HG03565 (cell line): ENCODE measurements around the gene CLMN.
A peak's percentile ranks its signal among the peaks of the same experiment; 100 is the strongest.
"Not testable (repeated sequence)": the region's sequence is repeated elsewhere in the genome, so short reads cannot be mapped to it uniquely, and the experiment has no call there.

Source experiments
- ATAC-seq: cut with Tn5 transposase; IDR thresholded peaks from one replicate; pipeline ENCODE4 v1.9.1; 2021; ENCODE audit warnings: mild to moderate bottlenecking, moderate library complexity; ENCODE audit not compliant: unreplicated experiment

Gene CLMN

GRCh38 chr14:95180966-95181741 lies 138.6 kb downstream of the CLMN start:
- ATAC-seq: no peak

GRCh38 chr14:95175670-95176069 lies 144.0 kb downstream of the CLMN start:
- ATAC-seq: not testable (repeated sequence)

GRCh38 chr14:95174184-95174792 lies 145.4 kb downstream of the CLMN start:
- no peak for ATAC-seq

GRCh38 chr14:95173518-95173917 lies 146.2 kb downstream of the CLMN start:
- ATAC-seq: no peak

DNA sequence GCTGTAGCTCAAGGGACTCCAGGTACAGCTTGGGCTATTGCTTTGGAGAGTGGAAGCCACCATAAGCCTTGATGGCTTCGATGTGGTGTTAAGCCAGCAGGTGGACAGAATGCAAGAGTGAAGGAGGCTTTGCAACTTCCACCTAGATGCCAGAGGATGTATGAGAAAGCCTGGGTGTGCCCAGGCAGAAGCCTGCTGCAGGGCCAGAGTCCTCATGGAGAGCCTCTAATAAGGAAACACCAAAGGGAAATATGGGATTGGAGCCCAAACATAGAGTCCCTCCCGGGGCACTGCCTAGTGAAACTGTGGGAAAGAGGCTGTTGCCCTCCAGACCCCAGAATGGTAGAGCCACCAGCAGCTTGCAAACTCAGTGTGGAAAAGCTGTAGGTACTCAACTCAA lies 152.5 kb downstream of the CLMN start:
- no peak for ATAC-seq

- ATAC-seq: no peak
These were observed 154.2 kb downstream of the CLMN start for GRCh38 chr14:95165517-95165916.

- ATAC-seq: no peak
These were observed 155.2 kb downstream of the CLMN start for GRCh38 chr14:95164506-95164905.

GRCh38 chr14:95163666-95164065 lies 156.0 kb downstream of the CLMN start:
- ATAC-seq: no peak

DNA sequence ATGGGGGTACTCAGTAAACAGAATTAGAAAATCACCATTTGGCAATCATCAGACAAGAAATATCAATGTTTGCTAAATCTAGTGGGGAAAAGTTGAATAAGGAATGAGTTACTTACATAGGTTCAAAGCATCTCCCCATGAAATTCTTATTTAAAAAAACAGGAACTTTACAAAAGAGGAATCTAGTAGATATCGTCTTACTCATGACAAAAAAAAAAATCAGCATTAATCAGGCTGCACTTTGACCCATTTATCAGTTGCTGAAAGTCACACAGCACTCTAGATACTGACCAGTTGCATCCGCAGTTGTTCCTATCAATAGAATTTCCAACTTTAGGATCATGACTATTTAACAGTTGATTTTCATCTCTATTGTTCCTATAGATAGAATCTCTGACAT lies 156.6 kb downstream of the CLMN start:
- ATAC-seq: no peak

DNA sequence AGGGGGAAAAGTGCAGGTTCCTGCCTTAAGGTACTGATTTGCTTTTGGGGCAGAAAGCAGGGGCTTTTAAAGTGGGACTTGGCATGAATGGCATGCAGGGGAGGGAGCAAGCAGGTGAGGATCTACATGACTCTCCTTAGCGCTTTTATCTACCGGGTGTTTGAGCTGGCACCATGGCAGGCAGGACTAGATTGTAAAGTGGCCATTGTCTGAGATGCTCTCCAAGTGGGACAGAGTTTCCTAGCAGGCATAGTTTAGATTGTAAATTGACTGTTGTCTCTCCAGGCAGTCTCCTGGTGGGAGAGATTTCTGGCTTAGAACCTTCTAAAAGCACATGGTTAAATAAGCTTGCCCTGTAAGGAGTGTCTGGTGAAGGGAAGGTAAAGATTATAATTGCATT lies 157.1 kb downstream of the CLMN start:
- ATAC-seq: no peak

DNA sequence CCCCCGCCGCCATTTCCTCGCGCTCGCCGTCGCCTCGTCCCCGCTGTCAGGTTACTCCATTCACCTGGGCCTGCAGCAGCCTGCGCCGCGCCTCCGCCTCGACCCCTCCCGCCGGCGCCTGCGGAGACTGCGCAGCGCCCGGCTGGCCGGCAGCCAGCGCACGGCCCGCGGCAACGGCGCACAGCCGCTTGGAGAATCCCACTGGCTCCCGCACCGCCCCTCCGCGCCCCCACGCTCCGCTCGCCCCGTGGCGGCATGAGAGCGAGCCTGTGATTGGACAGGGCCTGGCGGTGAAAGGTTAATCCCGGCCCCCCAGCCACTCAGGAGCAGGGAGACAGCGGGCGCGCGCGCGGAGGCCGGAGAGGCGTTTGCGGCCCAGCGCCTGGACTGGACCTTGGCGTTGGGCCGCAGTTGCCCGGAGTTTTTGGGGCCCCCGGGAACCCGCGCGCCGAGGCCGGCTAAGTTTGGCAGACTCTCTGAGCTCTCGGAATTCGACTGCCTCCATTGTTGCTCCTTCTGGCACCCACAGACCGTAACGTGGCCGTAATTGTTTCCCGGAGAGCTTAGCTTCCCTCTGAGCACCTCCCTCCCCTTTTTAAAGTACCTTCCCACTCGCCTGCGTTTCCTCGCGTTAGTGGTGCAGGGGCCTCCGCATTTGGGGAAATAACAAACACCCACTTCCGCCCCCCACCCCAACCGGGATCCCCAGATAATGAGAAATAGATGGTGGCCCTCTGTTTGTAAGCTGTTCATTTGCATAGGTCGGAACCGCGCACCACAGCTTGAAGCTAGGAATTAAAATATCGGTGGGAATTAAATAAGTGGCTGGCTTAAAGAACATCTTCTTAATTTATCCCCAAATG lies 162.2 kb downstream of the CLMN start, which contains the start of gene DICER1:
DICER1 (minus strand) TSS at position 203 of the 863 bp plus-strand sequence. CDS start 24,071 bp downstream, outside the sequence.
- ATAC-seq: peak; percentile 77

DNA sequence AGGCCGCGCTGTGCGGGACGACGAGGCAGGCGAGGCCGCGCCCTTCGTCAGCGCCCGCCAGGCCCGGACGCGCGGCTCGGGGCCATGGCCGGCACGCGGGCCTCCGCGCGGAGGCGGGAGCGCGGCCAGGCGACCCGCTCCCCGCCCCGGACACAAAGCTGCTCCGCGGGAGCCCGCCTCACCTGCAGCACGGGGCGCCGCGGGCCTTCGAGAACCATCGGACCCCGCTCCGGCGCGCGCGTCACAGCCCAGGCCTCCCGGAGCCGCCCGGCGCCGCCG lies 162.7 kb downstream of the CLMN start:
- peak; percentile 30 for ATAC-seq

- peak; percentile 18 for ATAC-seq
These were observed 163.3 kb downstream of the CLMN start for GRCh38 chr14:95156161-95157047.

DNA sequence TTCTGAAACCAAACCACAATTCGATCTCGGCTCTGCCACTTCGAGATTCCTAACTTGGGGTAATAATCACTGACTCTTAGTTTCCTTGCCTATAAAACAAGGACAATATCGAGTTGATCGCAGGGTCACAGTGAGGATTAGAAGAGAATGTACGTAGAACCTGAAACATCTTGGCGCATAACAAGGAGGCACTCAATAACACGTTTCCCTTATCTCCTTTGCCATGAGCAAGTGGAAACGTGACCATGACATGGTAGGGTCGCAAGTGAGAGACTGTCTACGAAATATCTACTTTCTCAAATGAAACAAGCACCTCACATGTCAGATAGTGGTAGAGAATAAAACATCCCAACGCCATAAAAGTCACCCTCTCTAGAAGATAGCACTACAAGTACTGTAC lies 164.7 kb downstream of the CLMN start:
- ATAC-seq: no peak

- ATAC-seq: no peak
These were observed 165.8 kb downstream of the CLMN start for GRCh38 chr14:95153866-95154265.

- no peak for ATAC-seq
These were observed 168.1 kb downstream of the CLMN start for GRCh38 chr14:95151561-95151960.

DNA sequence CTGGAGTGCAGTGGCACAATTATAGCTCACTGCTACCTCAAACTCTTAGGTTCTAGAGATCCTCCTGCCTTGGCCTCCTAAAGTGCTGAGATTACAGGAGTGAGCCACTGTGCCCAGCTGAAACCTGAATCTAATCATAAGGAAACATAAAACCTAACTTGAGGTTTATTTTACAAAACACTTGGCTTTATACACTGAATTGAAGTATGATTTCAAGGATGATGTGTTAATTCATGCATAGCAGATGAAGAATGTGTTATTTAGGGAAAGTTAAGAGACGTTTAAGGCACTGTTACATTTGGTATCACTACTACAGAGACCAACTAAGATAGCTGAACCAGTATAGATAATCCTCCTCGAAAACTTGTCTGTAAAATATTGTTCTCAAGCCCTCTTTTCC lies 168.8 kb downstream of the CLMN start:
- no peak for ATAC-seq

DNA sequence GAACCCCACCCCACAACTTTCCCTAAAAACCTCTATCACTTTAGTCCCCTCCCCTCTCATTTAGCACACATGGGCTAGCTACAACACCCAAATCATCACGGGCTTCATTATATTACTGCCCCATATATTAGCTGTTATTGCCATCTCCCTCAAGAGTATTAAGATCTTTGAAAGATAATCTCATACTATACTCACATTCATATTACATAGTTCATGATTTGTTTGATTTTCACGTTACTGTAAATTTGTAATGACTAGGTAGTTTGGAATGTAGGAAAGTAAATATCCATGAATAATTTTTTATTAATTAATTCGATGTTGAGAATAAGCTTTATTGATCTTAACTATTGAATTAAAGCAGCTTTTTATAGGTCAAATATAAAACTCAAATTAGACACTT lies 170.3 kb downstream of the CLMN start:
- no peak for ATAC-seq

DNA sequence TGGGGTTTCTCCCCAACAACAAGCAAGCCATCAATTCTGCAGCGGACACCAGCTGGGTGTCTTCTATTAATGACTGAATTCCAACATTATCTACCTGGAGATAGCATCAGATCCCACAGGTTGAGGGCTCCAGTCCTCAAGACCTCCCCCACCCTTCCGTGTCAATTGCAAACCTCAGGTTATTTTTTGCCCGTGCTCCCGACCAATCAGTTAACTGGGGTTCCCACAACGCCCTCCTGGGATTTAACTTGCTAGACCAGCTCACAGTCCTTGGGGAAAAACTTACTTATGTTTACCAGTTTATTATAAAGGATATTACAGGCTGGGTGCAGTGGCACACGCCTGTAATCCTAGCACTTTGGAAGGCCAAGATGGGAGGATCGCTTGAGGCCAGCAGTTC lies 172.1 kb downstream of the CLMN start:
- no peak for ATAC-seq

- no peak for ATAC-seq
These were observed 173.5 kb downstream of the CLMN start for GRCh38 chr14:95146079-95146771.
